A673 (cell line): ENCODE measurements around the gene PITX3.

Experiments
- CTCF ChIP-seq: fragments of 300-800, 200-600 bp; sonication (generic); conservative IDR thresholded peaks from 2 replicates; pipeline ENCODE4 v1.5.1; 2017; ENCODE audit warnings: low read depth, mild to moderate bottlenecking, antibody characterized with exemption, low read length, moderate library complexity, mixed read lengths
- EZH2 ChIP-seq: fragments of 200-600 bp; sonication (generic); IDR thresholded peaks from 2 replicates; pipeline ENCODE4 v1.6.1; 2017; ENCODE audit warnings: borderline replicate concordance, low read depth, mild to moderate bottlenecking, mixed read lengths, antibody characterized with exemption, low read length; ENCODE audit not compliant: poor library complexity, severe bottlenecking

GRCh38 chr10:102195296-102195870 lies 45.9 kb downstream of the PITX3 start:
- no peak for TF ChIP-seq CTCF
- TF ChIP-seq EZH2: no peak
